HEK293 (cell line): ENCODE results near the gene AK9.

Experiments
- CTCF ChIA-PET: fragments of 350-600 bp; formaldehyde crosslinking; extraction: SDS; loops from one replicate; lab custom pipeline; 2021; ENCODE audit warnings: antibody characterized with exemption; lab: Yijun Ruan, JAX
- POLR2A ChIA-PET: fragments of 300-600 bp; formaldehyde crosslinking; extraction: SDS; loops from one replicate; lab custom pipeline; 2020; ENCODE audit warnings: antibody characterized with exemption, inconsistent platforms; lab: Yijun Ruan, JAX
- H3K27ac ChIP-seq: fragments of 200-500 bp; sonication (Bioruptor generic); 2 replicates; pipeline ENCODE4 v1.5.1; 2014; ENCODE audit warnings: low read depth, low read length, control low read depth, inconsistent platforms; ENCODE audit errors: extremely low read depth
- H3K36me3 ChIP-seq, 2 experiments: fragments of 200-500 bp in 1 of 2; sonication (Bioruptor generic) in 1 of 2; 1 replicate in 1 of 2; 2 replicates in 1 of 2; pipeline ENCODE4 v1.5.1; 2014 to 2017; ENCODE audit warnings: inconsistent platforms in 2 of 2, low read length in 2 of 2; ENCODE audit not compliant: control insufficient read depth in 2 of 2, insufficient read depth in 1 of 2
- H3K4me1 ChIP-seq: fragments of 200-500 bp; sonication (Bioruptor generic); 2 replicates; pipeline ENCODE4 v1.5.1; 2014; ENCODE audit warnings: mild to moderate bottlenecking, low read length, inconsistent platforms; ENCODE audit not compliant: control insufficient read depth, insufficient read depth
- H3K4me3 ChIP-seq: 2 replicates; pipeline ENCODE4 v1.5.1; 2011; ENCODE audit warnings: low read depth, mild to moderate bottlenecking, control low read depth, low read length, moderate library complexity
- H3K9me3 ChIP-seq: fragments of 200-500 bp; sonication (Bioruptor generic); 2 replicates; pipeline ENCODE4 v1.5.1; 2014; ENCODE audit warnings: low read depth, low read length, inconsistent platforms; ENCODE audit not compliant: control insufficient read depth, insufficient read depth
- FEZF1 ChIP-seq: fragments of 450-650 bp; formaldehyde crosslinking; IDR thresholded peaks from 2 replicates; pipeline ENCODE4 v1.5.1; 2016; ENCODE audit warnings: missing biosample characterization, missing genetic modification characterization
- KLF9 ChIP-seq: fragments of 450-650 bp; formaldehyde crosslinking; IDR thresholded peaks from 2 replicates; pipeline ENCODE4 v1.5.1; 2016; ENCODE audit warnings: missing biosample characterization, missing genetic modification characterization, low read depth
- RBAK ChIP-seq: fragments of 450-650 bp; formaldehyde crosslinking; IDR thresholded peaks from 2 replicates; pipeline ENCODE4 v1.5.1; 2016; ENCODE audit warnings: missing biosample characterization, missing genetic modification characterization
- SCRT2 ChIP-seq: fragments of 450-650 bp; formaldehyde crosslinking; IDR thresholded peaks from 2 replicates; pipeline ENCODE4 v1.5.1; 2016; ENCODE audit warnings: missing biosample characterization, missing genetic modification characterization
- ZBTB20 ChIP-seq: fragments of 450-650 bp; formaldehyde crosslinking; IDR thresholded peaks from 2 replicates; pipeline ENCODE4 v1.5.1; 2016; ENCODE audit warnings: missing biosample characterization, missing genetic modification characterization
- ZBTB8A ChIP-seq: fragments of 450-650 bp; formaldehyde crosslinking; IDR thresholded peaks from 2 replicates; pipeline ENCODE4 v1.5.1; 2016; ENCODE audit warnings: missing biosample characterization, missing genetic modification characterization
- ZNF146 ChIP-seq: fragments of 450-650 bp; formaldehyde crosslinking; IDR thresholded peaks from 2 replicates; pipeline ENCODE4 v1.5.1; 2016; ENCODE audit warnings: missing biosample characterization, missing genetic modification characterization
- ZNF155 ChIP-seq: fragments of 450-650 bp; formaldehyde crosslinking; IDR thresholded peaks from 2 replicates; pipeline ENCODE4 v1.5.1; 2016; ENCODE audit warnings: missing biosample characterization, missing genetic modification characterization
- ZNF280D ChIP-seq: fragments of 450-650 bp; formaldehyde crosslinking; IDR thresholded peaks from 2 replicates; pipeline ENCODE4 v1.5.1; 2016; ENCODE audit warnings: missing biosample characterization, missing genetic modification characterization
- ZNF292 ChIP-seq: fragments of 450-650 bp; formaldehyde crosslinking; IDR thresholded peaks from 2 replicates; pipeline ENCODE4 v1.5.1; 2016; ENCODE audit warnings: low read depth, missing biosample characterization, missing genetic modification characterization, borderline replicate concordance
- ZNF555 ChIP-seq: fragments of 450-650 bp; formaldehyde crosslinking; conservative IDR thresholded peaks from 2 replicates; pipeline ENCODE4 v1.5.1; 2017; ENCODE audit warnings: missing biosample characterization, mild to moderate bottlenecking, missing genetic modification characterization, inconsistent platforms
- ZNF561 ChIP-seq: fragments of 450-650 bp; IDR thresholded peaks from 2 replicates; pipeline ENCODE4 v1.5.1; 2018; ENCODE audit warnings: missing biosample characterization, missing genetic modification characterization, borderline replicate concordance
- ZNF670 ChIP-seq: fragments of 450-650 bp; formaldehyde crosslinking; IDR thresholded peaks from 2 replicates; pipeline ENCODE4 v1.5.1; 2016; ENCODE audit warnings: missing biosample characterization, missing genetic modification characterization, low read depth
- ZNF777 ChIP-seq: fragments of 450-650 bp; formaldehyde crosslinking; IDR thresholded peaks from 2 replicates; pipeline ENCODE4 v1.5.1; 2017; ENCODE audit warnings: missing biosample characterization, missing genetic modification characterization, borderline replicate concordance
- ZSCAN30 ChIP-seq: fragments of 450-650 bp; IDR thresholded peaks from 2 replicates; pipeline ENCODE4 v1.5.1; 2018; ENCODE audit warnings: missing biosample characterization, mild to moderate bottlenecking, missing genetic modification characterization, moderate library complexity
- ZSCAN4 ChIP-seq: fragments of 450-650 bp; formaldehyde crosslinking; IDR thresholded peaks from 2 replicates; pipeline ENCODE4 v1.5.1; 2017; ENCODE audit warnings: missing biosample characterization, missing genetic modification characterization
- TF ChIP-seq, protein P1 (sequence below): fragments of 450-650 bp; formaldehyde crosslinking; IDR thresholded peaks from 2 replicates; pipeline ENCODE4 v1.5.1; 2016; ENCODE audit warnings: missing biosample characterization, missing genetic modification characterization
- TF ChIP-seq, protein P2 (sequence below): fragments of 450-650 bp; formaldehyde crosslinking; IDR thresholded peaks from 2 replicates; pipeline ENCODE4 v1.5.0; 2017; ENCODE audit warnings: missing biosample characterization, missing genetic modification characterization, borderline replicate concordance

Gene AK9

GRCh38 chr6:109701221-109701620 lies 10.2 kb upstream of the AK9 start:
- no peaks in the 10 kb centered on the region for H3K4me1 ChIP-seq
- no peak overlapping the region for H3K4me3 ChIP-seq
- peaks cover 0 to 3% of the 10 kb centered on the region in 2 experiments; a peak in 1 of 3 replicates for H3K36me3 ChIP-seq
- CTCF ChIA-PET = interaction anchor here (0.6 to 8.0 kb wide), 9 partner anchors 8 to 690 kb away, joined by 3 to 204 read pairs (median 3); partner anchors contain the start of genes AK9 and FIG4
- POLR2A ChIA-PET = no interaction called here
- H3K27ac ChIP-seq = no peak overlapping the region
- no peaks in the 10 kb centered on the region for H3K9me3 ChIP-seq
- no peak for TF ChIP-seq ZNF292
- no peak for TF ChIP-seq FEZF1 (tag by site-specific recombination)
- TF ChIP-seq ZNF561 (tag by site-specific recombination) = no peak
- TF ChIP-seq ZNF155 = no peak
- no peak for TF ChIP-seq ZSCAN30 (tag by site-specific recombination)
- no peak for TF ChIP-seq ZNF280D (tag by site-specific recombination)
- TF ChIP-seq ZNF555 (tag by site-specific recombination) = no peak
- no peak for TF ChIP-seq RBAK (tag by site-specific recombination)
- no peak for TF ChIP-seq ZNF777 (tag by site-specific recombination)
- TF ChIP-seq, protein P1, sequence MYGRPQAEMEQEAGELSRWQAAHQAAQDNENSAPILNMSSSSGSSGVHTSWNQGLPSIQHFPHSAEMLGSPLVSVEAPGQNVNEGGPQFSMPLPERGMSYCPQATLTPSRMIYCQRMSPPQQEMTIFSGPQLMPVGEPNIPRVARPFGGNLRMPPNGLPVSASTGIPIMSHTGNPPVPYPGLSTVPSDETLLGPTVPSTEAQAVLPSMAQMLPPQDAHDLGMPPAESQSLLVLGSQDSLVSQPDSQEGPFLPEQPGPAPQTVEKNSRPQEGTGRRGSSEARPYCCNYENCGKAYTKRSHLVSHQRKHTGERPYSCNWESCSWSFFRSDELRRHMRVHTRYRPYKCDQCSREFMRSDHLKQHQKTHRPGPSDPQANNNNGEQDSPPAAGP (tag by site-specific recombination) = no peak
- no peak for TF ChIP-seq ZNF670 (tag by site-specific recombination)

DNA sequence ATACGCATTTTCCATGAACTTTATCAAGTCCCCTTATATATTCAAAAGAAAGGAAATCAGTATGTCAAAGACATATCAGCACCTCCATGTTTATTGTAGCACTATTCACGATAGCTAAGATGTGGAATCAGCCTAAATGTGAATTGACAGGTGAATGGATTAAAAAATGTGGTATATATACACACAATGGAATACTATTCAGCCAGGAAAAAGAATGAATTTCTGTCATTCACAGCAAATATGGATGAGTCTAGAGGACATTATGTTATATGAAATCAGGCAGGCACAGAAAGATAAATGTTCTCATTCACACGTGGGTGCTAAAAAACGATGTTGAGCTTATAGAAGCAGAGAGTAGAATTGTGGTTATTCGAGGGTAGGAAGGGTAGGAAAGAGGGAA lies 5.4 kb upstream of the AK9 start:
- H3K36me3 ChIP-seq = peaks cover 0 to 14% of the 10 kb centered on the region in 2 experiments; a peak in 1 of 3 replicates
- POLR2A ChIA-PET = no interaction called here
- no peak overlapping the region for H3K27ac ChIP-seq
- no peaks in the 10 kb centered on the region for H3K9me3 ChIP-seq
- peak; percentile 89 for TF ChIP-seq ZNF146 (tag by site-specific recombination)
- TF ChIP-seq ZBTB20 (tag by site-specific recombination) = no peak
- CTCF ChIA-PET = interaction anchor here (0.6 to 1.8 kb wide), 8 partner anchors 9 to 787 kb away, joined by 3 to 17 read pairs (median 4); no protein-coding TSS in a partner anchor
- peaks cover 3% of the 10 kb centered on the region; the same call in 1 of the 2 replicates for H3K4me1 ChIP-seq
- H3K4me3 ChIP-seq = no peak overlapping the region

GRCh38 chr6:109695468-109695867 lies 4.5 kb upstream of the AK9 start:
- H3K36me3 ChIP-seq = peaks cover 0 to 14% of the 10 kb centered on the region in 2 experiments; a peak in 1 of 3 replicates
- no peaks in the 10 kb centered on the region for H3K9me3 ChIP-seq
- CTCF ChIA-PET = interaction anchor here (0.6 to 2.4 kb wide), 5 partner anchors 10 to 344 kb away, joined by 3 to 17 read pairs (median 3); no protein-coding TSS in a partner anchor
- TF ChIP-seq, protein P2, sequence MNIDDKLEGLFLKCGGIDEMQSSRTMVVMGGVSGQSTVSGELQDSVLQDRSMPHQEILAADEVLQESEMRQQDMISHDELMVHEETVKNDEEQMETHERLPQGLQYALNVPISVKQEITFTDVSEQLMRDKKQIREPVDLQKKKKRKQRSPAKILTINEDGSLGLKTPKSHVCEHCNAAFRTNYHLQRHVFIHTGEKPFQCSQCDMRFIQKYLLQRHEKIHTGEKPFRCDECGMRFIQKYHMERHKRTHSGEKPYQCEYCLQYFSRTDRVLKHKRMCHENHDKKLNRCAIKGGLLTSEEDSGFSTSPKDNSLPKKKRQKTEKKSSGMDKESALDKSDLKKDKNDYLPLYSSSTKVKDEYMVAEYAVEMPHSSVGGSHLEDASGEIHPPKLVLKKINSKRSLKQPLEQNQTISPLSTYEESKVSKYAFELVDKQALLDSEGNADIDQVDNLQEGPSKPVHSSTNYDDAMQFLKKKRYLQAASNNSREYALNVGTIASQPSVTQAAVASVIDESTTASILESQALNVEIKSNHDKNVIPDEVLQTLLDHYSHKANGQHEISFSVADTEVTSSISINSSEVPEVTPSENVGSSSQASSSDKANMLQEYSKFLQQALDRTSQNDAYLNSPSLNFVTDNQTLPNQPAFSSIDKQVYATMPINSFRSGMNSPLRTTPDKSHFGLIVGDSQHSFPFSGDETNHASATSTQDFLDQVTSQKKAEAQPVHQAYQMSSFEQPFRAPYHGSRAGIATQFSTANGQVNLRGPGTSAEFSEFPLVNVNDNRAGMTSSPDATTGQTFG (tag by site-specific recombination) = no peak
- no peak for TF ChIP-seq ZBTB8A (tag by site-specific recombination)
- peak; percentile 62 for TF ChIP-seq ZSCAN4 (tag by site-specific recombination)
- peak; percentile 84 for TF ChIP-seq SCRT2 (tag by site-specific recombination)
- TF ChIP-seq KLF9 = no peak
- TF ChIP-seq, all 188 proteins: peak for 2
- no peak overlapping the region for H3K27ac ChIP-seq
- POLR2A ChIA-PET = no interaction called here
- H3K4me1 ChIP-seq = peaks cover 3% of the 10 kb centered on the region; the same call in 1 of the 2 replicates
- no peak overlapping the region for H3K4me3 ChIP-seq
